Activated CD8-positive, alpha-beta T cell treated with anti-CD3 and anti-CD28 coated beads for 36 hours (primary cell): ENCODE results near the gene ACAA1. TPM values are rescaled to one million over a fixed set of nuclear protein-coding genes. Genes with fewer than 3 reads are reported as not detected.

Experiments
- ATAC-seq: fragments of 200-7000 bp; cut with Tn5 transposase; one replicate; pipeline ENCODE4 v1.10.0; 2021; ENCODE audit warnings: mild to moderate bottlenecking, moderate library complexity
- CTCF ChIA-PET: fragments of 350-600 bp; sonication (Branson Sonifier 250); formaldehyde crosslinking; loops from one replicate; lab custom pipeline; 2021; ENCODE audit warnings: antibody characterized with exemption; lab: Charles Lee
- POLR2A ChIA-PET: fragments of 350-600 bp; sonication (Branson Sonifier 250); formaldehyde crosslinking; loops from one replicate; lab custom pipeline; 2021; ENCODE audit warnings: antibody characterized with exemption; lab: Charles Lee
- DNase-seq: peaks from one replicate; pipeline ENCODE4 v3.0.0-alpha.2; 2020
- H3K27ac Mint-ChIP-seq: one replicate; pipeline ENCODE4 v1.8.0; 2021; ENCODE audit warnings: mild to moderate bottlenecking, mixed read lengths
- H3K27me3 Mint-ChIP-seq: one replicate; pipeline ENCODE4 v1.8.0; 2021; ENCODE audit warnings: mixed read lengths
- H3K36me3 Mint-ChIP-seq: one replicate; pipeline ENCODE4 v1.8.0; 2021; ENCODE audit warnings: low read depth, mixed read lengths
- H3K4me1 Mint-ChIP-seq: one replicate; pipeline ENCODE4 v1.8.0; 2021; ENCODE audit warnings: low read depth, mixed read lengths
- H3K4me3 Mint-ChIP-seq: one replicate; pipeline ENCODE4 v1.8.0; 2021; ENCODE audit warnings: mild to moderate bottlenecking, moderate library complexity, mixed read lengths
- H3K9me3 Mint-ChIP-seq: one replicate; pipeline ENCODE4 v1.8.0; 2021; ENCODE audit warnings: mixed read lengths
- intact Hi-C: fragments of 100-400 bp; cut with micrococcal nuclease; formaldehyde crosslinking; loops from one replicate; pipeline ENCODE4 v1.10.0; 2022
- total RNA-seq, 2 experiments: library from RNA; stranded (reverse); gene quantifications; one replicate each; pipeline ENCODE4 v1.2.3, GENCODE V29; 2021
- TF ChIP-seq, protein P1 (sequence below): fragments of 200-600 bp; IDR thresholded peaks from one replicate; pipeline ENCODE4 v1.8.0; 2022; ENCODE audit warnings: antibody characterized with exemption, mild to moderate bottlenecking

ACAA1 gene
- total RNA-seq, 2 experiments from 2014 or later: 70.1 to 72.0 TPM

- TF ChIP-seq, protein P1, sequence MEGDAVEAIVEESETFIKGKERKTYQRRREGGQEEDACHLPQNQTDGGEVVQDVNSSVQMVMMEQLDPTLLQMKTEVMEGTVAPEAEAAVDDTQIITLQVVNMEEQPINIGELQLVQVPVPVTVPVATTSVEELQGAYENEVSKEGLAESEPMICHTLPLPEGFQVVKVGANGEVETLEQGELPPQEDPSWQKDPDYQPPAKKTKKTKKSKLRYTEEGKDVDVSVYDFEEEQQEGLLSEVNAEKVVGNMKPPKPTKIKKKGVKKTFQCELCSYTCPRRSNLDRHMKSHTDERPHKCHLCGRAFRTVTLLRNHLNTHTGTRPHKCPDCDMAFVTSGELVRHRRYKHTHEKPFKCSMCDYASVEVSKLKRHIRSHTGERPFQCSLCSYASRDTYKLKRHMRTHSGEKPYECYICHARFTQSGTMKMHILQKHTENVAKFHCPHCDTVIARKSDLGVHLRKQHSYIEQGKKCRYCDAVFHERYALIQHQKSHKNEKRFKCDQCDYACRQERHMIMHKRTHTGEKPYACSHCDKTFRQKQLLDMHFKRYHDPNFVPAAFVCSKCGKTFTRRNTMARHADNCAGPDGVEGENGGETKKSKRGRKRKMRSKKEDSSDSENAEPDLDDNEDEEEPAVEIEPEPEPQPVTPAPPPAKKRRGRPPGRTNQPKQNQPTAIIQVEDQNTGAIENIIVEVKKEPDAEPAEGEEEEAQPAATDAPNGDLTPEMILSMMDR: no peak
- ChIA-PET CTCF (interaction anchor here (0.8 to 2.1 kb wide), 2 partner anchors 21 to 141 kb away, joined by 3 to 7 read pairs; partner anchors contain the start of gene ACAA1), POLR2A (interaction anchor here (0.6 to 1.0 kb wide), 3 partner anchors 12 to 251 kb away, joined by 3 to 5 read pairs (median 3); no protein-coding TSS in a partner anchor)
- no peak overlapping the region for H3K27ac Mint-ChIP-seq
- no peak for DNase-seq
- no peaks in the 10 kb centered on the region for H3K27me3 Mint-ChIP-seq
- H3K9me3 Mint-ChIP-seq: no peaks in the 10 kb centered on the region
- H3K4me1 Mint-ChIP-seq: peaks cover 6% of the 10 kb centered on the region
- intact Hi-C loops: loop anchor here (10.0 kb wide), 1 partner anchor 369 kb away; no protein-coding TSS in a partner anchor
- H3K36me3 Mint-ChIP-seq: peaks cover 2% of the 10 kb centered on the region
- ATAC-seq: no peak
- H3K4me3 Mint-ChIP-seq: no peak overlapping the region
Measured at GRCh38 chr3:38115645-38116427, 21.1 kb downstream of the ACAA1 start.

DNA sequence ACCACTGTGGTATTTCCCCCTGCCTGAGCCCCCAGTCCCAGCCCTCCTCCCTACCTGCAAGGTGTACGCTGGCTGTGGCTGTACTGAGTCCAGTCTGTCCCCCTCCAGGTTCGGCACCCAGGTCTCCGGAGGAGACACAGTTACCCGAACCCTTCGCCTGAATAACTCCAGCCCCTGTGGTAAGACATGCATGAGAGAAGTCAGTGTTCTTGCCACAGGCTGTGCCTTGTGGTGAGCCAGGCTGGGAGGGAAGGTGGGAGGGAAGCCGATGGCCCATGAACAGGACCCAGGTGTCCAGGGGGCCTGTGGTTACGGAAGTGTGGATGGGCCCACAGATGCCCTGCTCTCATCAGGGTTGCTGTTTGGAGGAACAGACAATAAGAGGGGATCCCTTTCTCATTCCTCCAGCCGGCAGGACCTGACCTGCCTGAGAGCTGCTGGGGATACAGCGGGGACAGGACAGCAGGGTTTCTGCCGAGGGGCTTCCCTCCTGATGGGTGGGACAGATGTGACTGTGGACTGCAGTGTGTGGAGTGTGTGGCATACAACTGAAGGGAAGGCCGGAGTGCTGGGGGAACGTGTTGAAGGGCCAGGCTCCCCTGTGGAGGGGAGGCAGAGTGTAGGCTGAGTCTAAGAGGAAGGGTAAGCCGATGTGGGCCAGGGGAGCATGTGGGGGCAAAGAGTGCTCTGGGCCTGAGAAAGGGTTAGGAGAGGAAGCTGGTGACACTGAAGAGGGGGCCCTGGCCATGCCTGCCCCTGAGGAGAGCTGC is 21.9 kb downstream of the ACAA1 start:
- H3K9me3 Mint-ChIP-seq: no peaks in the 10 kb centered on the region
- intact Hi-C loops: loop anchor here (10.0 kb wide), 1 partner anchor 370 kb away; no protein-coding TSS in a partner anchor
- no peaks in the 10 kb centered on the region for H3K27me3 Mint-ChIP-seq
- H3K4me3 Mint-ChIP-seq: no peak overlapping the region
- ChIA-PET POLR2A (no interaction called here), CTCF (no interaction called here)
- ATAC-seq (no peak), DNase-seq (no peak)
- H3K4me1 Mint-ChIP-seq: peaks cover 6% of the 10 kb centered on the region
- H3K27ac Mint-ChIP-seq: no peak overlapping the region
- TF ChIP-seq, protein P1: no peak
- no peaks in the 10 kb centered on the region for H3K36me3 Mint-ChIP-seq

DNA sequence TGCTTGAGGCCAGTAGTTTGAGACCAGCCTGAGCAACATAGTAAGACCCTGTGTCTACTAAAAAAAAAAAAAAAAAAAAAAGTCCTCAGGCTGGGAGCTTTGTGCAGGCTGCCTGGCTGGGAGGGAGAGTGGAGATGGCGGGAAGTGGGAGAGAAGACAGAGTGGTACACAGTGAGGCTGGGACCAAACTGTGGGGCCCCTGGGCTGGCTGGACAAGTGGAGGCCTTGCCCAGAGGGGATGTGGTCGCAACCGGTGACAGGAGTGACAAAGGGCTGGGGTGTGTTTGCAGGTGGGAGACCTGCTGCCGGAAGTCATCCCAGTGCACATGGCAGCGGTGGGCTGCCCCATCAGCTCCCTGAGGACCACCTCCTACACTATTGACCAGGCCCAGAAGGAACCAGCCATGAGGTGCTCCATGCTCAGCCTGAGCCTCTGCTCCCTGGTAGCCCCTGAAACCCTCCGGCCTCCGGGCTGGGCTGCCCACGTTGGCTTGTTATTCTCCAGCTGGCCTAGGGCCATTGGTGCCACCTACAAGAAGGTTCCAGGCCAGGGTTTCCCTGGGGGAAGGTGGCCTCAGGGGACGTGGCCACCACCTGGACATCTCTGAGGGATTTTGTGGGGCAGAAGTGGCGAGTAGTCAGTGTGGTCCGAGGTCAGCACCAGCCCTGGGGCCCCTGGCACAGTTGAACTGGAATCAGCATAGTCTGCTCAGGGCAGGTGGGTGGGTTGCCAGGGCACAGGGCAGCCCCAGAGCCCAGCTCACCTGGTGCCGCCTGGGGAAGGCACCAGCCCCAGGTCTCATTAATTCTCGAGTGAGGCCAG is 22.7 kb downstream of the ACAA1 start:
- ATAC-seq (no peak), DNase-seq (no peak)
- TF ChIP-seq, protein P1: no peak
- POLR2A ChIA-PET: no interaction called here
- intact Hi-C loops: loop anchor here (10.0 kb wide), 1 partner anchor 371 kb away; no protein-coding TSS in a partner anchor
- no peak overlapping the region for H3K27ac Mint-ChIP-seq
- no peaks in the 10 kb centered on the region for H3K9me3 Mint-ChIP-seq
- H3K4me1 Mint-ChIP-seq: peaks cover 6% of the 10 kb centered on the region
- CTCF ChIA-PET: no interaction called here
- H3K4me3 Mint-ChIP-seq: no peak overlapping the region
- no peaks in the 10 kb centered on the region for H3K36me3 Mint-ChIP-seq
- H3K27me3 Mint-ChIP-seq: no peaks in the 10 kb centered on the region

DNA sequence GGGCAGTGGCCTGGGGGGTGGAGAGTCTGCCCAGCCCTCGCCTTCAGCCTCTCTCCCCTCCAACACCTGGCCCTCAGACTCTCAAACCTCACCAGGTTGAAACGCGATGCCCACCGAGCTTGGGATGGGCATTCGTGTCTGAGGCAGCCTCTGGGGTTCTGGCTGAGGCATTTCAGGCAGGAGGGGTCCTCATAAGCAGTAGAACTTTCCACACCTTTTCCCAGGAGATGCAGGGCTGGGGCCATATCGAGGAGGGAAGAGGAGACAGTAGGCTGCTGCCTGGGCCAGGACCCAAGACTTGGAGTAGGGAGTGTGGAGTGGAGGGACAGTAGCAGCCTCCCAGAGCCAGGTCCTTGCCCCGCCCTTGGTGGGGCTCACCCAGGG is 24.6 kb downstream of the ACAA1 start:
- POLR2A ChIA-PET: interaction anchor here (1.0 kb wide), 1 partner anchor 13 kb away, joined by 3 read pairs; no protein-coding TSS in a partner anchor

More for the DNA sequence above, 24.6 kb downstream of the ACAA1 start:
- H3K9me3 Mint-ChIP-seq: no peaks in the 10 kb centered on the region
- DNase-seq: no peak
- no peaks in the 10 kb centered on the region for H3K36me3 Mint-ChIP-seq
- H3K27me3 Mint-ChIP-seq: no peaks in the 10 kb centered on the region
- H3K4me1 Mint-ChIP-seq: no peaks in the 10 kb centered on the region
- no peak for ATAC-seq
- TF ChIP-seq, protein P1: no peak
- CTCF ChIA-PET: no interaction called here
- no peak overlapping the region for H3K27ac Mint-ChIP-seq
- no peak overlapping the region for H3K4me3 Mint-ChIP-seq
- intact Hi-C loops: loop anchor here (10.0 kb wide), 1 partner anchor 372 kb away; no protein-coding TSS in a partner anchor
